Amygdala (tissue), 56 donors: ENCODE data around the gene CDX1.
A peak's percentile ranks its signal among the peaks of the same experiment; 100 is the strongest.

Experiments
- DNase-seq, 56 donors: peaks; one replicate each; lab custom pipeline; 2025; lab: John Stamatoyannopoulos, UW

Gene CDX1

DNA sequence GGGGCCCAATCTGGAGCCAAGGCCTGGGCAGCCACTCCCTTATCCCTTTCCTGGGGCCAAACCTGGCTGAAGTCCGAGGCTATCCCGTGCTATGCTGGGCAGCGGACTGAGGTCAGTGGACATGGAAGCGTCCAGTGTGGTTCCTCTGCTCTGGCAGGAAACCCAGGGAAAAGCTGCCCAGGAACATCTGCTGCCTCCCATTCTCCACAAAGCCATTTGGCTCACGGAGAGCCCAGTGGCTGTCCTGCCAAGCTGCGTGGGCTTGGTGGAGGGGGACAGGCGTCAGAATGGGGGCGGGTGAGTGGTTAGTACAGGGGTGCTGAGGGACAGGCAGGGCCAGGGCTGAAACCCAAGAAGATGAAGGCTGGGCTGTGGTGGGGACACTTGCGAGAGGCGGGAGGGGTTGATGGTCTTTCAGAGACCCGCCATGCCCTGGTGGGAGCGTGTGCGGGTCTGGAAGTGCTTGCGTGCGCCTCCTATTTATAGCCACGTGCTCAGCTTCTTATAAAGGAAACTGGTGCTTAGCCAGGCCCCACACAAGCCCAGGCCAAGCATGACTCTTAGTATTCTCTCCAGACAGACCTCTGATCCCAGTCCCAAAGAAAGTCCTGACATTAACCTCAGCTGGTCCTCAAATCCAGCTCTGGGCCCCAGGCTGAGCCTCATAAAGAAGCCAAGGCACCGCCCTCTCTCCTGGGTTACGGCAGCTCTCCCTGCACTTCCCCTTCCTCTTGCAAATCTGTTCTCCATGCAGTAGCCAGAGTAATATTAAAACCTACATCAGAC is 13.9 kb downstream of the CDX1 start:
- DNase-seq: peak in 53 of 56 donors; percentile 8 to 90 (median 65)

DNA sequence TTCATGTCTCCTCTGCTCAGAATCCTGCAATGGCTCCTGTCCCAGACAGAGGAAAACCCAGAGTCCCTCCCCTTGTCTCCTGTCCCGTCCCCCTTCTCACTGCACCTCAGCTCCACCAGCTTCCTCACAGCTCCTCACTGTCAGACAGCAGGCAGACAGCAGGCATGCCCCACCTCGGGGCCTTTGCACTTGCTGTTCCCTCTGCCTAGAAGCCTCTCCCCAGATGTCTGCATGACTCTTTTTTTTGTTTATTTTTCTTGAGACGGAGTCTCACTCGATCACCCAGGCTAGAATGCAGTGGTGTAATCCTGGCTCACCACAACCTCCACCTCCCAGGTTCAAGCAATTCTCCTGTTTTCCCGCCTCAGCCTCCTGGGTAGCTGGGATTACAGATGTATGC is 14.4 kb downstream of the CDX1 start:
- no peak for DNase-seq

DNA sequence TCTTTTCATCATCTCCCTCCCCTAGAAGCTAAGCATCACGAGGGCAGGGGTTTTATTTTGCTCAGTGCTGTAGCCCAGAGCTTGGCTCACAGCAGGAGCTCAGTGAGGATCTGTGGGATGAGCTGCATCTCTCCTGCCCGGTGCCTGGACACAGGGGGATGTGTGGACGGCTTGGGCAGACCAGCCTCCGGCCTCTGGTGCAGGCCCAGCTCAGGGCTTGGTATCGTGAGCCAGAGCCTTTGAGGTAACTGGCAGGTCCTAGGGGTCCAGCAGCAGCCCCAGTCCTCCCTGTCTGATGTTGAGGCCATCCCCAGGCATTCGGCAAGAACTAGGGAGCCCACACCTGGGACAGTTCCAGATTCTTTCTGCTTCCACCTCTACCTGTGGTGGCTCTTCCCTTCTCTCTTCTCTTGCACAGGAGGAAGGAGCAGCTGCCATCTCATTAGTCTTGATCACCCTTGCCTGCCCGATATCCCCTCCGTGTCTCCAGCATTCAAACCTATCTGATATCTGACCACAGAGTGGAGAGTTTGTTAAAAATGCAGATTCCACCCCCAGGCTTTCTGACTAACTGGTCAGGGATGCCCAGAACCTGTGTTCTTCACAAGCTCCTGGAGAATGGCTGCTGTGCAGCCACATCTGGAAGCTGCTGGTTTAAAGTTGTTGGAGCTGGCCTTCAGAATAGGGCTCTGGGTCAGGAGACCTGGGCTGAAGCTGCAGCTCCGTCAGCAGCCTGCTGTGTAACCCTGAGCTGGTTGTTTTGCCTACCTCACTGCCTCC is 15.4 kb downstream of the CDX1 start:
- no peak for DNase-seq

DNA sequence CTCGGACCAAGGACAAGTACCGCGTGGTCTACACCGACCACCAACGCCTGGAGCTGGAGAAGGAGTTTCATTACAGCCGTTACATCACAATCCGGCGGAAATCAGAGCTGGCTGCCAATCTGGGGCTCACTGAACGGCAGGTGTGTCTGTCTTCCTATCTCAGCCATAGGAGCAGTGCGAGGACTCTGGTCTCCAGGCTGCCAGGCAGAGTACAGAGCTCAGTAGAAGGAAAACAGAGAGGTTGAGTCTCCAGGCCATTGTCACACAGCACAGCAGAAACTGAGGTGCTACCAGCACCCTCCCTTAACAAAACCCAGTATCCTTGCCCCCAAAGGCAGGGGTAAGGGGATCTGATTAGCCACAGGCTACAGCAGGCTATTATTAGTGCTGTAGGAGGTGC is 16.2 kb downstream of the CDX1 start:
- no peak for DNase-seq

DNA sequence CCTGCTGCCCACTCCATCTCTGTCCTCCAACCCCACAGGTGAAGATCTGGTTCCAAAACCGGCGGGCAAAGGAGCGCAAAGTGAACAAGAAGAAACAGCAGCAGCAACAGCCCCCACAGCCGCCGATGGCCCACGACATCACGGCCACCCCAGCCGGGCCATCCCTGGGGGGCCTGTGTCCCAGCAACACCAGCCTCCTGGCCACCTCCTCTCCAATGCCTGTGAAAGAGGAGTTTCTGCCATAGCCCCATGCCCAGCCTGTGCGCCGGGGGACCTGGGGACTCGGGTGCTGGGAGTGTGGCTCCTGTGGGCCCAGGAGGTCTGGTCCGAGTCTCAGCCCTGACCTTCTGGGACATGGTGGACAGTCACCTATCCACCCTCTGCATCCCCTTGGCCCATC is 16.9 kb downstream of the CDX1 start:
- no peak for DNase-seq

DNA sequence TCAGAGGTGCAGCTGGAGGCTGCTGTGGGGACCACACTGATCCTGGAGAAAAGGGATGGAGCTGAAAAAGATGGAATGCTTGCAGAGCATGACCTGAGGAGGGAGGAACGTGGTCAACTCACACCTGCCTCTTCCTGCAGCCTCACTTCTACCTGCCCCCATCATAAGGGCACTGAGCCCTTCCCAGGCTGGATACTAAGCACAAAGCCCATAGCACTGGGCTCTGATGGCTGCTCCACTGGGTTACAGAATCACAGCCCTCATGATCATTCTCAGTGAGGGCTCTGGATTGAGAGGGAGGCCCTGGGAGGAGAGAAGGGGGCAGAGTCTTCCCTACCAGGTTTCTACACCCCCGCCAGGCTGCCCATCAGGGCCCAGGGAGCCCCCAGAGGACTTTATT is 17.4 kb downstream of the CDX1 start:
- DNase-seq: no peak

DNA sequence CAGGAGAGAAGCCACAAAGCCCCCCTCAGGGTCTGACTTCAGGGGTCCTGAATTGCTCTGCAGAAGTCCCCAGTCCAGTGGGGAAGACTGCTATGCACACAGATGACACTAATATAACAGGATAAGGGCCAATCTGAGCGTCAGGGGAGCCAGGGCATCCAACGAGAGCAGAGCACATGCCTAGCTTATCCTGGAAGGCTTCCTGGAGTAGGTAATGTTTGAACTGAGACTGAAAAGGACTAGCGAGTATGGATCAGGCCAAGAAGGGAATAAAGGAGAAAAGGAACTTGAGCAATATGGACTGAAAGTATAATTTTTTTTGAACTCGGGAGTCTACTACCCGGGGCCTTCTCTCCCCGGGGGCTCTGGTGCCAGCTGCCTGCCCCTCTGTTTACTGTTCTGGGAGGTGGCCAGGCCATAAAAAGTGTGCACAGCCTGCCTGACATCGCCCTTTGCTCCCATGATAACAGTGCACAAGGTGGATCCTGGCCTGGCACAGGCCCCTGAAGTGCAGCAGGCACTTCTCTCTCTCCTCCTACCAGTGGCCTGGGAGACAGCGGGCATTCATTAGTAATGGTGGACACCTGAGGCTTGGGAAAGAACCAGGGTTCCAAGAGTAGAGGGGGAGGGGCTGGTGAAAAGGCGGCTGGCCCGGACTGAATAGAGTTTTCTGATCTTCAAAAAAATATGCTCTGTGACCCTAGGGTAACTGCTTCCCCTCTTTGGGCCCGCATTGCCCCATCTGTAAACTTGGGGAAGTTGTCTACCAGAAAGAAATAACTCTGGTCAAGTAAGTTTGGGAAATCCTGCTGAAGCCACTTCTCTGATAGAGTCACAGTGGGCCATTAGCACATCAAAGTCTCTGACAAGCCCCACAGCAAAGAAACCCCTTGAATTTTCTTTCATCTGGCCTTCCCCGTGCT is 18.7 kb downstream of the CDX1 start:
- DNase-seq: no peak

DNA sequence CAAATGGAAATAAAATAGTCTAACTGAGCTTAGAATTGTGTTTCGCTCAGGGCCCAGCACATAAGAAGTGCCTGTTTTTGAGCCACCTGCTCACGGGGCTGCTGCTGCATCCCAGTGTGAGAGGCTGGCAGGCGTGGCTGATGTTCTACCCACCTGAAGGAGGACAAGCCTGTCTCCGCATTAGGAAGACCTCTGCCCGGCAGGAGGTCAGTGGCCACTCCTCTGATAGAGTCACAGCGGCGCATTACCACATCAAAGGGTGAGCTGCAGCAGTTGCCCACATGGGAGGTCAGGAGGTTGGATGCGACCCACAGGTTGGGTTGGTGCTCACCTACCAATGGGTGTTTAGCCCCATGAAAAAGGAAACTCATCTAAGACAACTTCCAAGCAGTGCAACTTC is 19.6 kb downstream of the CDX1 start:
- DNase-seq: no peak

DNA sequence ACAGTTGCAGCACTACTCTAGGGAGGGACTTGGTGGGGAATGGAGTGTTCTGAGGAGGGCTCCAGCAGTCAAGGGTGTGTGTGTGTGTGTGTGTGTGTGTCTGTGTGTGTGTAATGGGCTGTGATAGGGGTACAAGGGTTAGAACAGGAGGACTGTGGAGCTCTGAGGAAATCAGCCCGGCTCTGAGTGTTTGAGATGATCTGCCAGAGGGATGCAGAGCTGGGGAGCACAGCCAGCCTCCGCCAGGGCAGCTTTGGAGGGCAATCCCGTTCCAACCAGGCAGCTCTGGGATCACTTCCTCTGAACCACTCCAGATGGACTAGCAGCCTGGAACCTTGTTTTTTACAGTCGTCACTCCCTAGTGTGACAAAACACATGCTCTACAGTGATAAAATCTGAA is 20.3 kb downstream of the CDX1 start:
- DNase-seq: no peak

DNA sequence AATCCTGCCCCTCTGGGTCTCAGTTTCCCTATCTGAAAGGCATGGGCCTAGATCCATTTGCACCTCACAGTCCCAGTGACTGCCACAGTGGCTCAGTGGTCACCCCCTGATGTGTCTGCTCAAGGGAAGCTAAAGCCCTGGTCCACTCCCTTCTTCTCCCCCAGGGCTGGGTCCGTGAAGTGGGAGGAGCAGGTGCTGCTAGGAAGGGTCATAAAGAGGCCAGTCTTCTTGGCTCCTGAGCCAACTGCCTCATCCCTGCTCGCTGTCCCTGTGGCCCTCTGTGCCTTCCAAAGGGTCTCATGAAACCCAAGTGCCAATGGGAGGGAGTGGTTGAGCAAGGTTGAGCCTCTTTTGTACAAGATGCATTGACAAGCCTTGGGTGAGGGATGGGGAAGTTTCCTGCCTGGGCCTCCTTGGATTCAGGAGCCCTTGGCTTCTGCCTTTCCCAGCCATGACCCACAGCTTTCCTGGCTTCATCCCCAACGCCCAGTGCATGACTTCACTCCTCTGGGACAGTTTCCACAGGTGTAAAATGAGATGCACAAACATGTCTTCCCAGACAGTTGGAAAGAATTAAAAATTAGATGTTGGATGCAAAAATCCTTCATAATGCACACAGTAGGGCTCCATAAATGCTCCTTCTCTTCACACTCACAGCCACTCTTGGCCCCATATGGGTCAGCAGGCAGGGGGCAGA is 21.7 kb downstream of the CDX1 start:
- DNase-seq: no peak

DNA sequence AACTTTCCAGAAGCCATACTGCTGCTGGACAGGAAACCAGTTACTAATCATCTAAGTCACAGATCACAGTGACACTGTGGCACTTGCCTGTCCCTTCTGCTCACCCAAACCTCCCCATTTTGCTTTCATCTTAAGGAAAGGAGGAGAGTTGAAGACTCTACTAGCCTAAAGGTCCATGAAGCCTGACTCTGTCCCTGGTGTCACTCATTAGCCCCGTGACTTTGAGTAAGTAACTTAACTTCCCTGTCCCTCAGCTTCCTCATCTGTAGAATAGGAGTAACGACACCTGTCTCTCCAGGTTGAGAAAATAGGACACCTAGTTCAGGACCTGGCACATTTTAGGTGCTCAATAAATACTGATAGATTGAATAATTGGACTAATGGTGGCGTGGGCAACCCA is 22.7 kb downstream of the CDX1 start:
- no peak for DNase-seq

DNA sequence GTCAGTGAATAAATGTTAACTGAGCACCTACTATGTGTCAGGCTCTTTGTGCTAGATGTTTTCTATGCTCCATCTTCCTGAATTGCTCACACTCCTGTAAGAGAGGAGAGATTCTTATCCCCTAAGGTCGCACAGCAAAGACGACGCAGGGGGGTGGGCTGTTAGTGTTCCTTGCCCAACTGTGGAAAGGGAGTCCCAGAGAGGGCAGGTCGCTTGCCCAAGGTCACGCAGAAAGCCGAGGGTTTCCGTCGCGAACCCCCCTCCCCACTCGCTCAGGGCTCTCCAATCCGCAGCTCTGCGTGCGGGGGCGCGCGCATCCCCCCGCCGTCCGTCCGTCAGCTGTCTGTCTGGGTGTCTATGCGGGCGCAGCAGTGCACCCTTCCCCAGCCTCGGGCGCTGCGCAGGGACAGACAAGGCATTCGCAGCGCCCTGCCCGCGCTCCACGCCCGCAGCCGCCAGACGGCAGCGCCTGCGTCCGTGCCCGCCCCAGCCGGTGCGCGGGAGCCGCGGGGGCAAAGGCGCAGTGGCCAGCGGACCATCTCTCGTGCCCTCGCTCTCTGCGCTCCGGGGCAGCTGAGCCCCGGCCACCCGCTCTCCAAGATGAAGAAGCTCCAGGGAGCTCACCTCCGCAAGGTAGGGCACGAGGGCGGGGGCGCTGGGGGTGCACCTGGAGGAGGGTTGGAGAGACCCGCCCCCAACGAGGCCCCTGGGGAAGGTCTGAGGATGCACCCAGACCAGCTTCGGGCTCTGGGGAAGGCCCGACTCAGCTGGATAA is 23.3 kb downstream of the CDX1 start, which contains the start of gene SLC6A7:
Gene SLC6A7, plus strand, starts transcription at position 335 of the 775 bp plus-strand sequence. Its CDS starts 266 bp downstream, at position 601.
- no peak for DNase-seq

DNA sequence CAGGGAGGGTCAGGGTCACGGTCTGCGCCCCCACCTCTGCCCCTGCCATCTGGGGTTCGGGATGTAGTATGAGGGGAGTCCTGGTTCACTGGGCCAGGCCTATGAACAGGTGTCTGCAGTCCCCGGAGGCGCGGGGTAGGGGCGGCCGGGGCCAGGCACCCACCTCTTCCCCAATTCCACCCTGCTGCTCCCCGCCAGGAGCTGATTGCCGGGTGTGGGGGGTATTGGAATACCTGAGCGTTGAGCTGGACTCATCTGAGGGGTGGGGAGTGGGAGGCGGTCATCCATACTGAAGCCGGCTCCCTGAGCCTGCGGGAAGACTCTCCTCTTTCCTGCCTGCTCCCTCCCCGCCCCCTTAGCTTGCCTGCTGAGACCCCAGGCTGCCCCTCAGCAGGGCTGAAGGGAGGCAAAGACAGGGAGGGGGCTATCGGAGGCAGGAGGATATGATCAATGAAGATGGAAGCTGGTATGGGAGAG is 24.0 kb downstream of the CDX1 start:
- no peak for DNase-seq

DNA sequence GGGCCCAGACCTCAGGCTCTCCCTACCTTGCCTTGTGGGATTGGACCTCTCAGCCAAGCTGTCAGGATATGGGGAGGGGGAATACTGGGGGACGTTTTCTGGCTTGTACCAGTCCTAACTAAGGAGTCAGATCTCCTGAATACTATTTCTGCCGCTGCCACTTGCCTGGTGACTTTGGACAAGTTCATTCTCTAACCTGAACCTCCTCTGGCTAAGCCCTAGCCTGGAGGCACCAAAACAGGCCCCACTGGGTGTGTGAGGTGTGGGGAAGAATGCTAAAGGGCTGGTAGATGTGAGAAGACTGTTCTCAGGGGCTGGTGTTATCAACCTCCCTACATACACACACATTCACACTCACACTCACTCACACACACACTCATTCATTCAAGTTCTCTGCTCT is 24.4 kb downstream of the CDX1 start:
- DNase-seq: no peak

DNA sequence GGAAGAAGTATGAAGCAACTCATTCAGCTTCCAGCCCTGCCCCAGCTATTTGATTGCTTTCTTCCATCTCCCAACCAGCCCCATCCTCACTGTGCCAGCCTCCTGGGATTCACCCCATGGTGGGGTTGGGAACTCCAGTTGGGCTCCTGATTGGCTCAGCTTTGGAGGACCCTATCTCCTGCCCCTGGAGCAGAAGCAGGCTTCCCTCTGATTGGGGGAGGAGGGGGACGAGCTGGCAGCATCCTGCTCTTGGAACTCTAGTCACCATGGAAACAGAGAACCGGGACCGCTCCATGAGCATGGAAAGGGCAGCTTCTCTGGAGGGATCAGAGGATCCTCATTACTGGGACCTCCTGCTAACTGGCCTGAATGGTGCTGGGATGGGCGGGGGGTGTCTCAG is 25.9 kb downstream of the CDX1 start:
- peak in 11 of 56 donors; percentile 12 to 41 (median 20) for DNase-seq

DNA sequence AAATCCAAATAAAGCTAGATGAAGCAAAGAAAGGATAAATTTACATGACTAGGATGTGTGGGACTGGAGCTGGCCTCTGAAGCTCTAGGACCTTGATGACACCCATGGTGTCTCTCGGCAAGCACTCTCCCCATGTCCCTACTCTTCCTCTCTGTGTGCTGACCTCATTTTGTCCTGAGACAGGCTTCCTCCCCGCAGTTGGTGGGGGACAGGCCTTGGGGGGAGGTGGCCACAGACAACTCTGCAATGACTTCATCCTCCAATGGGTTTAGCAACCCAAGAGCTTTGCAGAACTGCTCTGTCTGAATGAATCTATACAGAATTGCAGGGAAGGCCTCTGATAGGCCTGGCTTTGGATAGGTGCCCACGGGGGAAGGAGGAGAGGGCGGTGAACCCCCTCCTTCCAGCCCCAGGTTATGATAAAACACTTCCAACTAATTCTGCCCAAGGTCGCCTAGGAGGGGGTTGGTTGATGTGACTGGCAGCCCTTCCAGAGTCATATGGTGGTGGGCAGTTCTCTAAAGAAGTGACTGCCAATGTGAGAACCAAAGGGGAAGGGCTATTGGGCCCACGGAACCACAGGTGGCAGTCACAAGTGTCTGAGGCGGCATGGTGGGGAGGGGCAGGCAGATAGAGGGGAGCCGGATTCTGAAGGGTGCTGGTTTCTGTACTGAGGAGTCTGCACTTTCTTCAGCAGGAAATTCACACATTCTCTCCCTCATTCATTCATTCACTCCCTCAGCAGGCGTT is 29.3 kb downstream of the CDX1 start:
- DNase-seq: no peak

DNA sequence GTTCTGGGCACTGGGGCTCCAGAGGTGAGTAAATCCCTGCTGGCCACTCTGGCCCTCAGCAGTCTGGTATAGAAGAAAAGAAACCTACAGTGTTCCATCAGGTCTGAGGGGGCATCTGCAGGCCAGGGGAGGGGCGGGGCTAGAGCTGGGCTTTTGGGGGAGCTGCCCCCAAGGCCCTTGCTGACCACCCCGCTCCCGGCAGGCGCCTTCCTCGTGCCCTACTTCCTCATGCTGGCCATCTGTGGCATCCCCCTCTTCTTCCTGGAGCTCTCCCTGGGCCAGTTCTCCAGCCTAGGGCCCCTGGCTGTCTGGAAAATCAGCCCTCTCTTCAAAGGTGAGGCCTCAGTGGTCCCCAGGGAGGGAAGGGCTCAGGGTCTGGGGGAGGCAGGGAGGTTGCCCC is 29.9 kb downstream of the CDX1 start:
- DNase-seq: peak in 2 of 56 donors; percentile 27 to 53

DNA sequence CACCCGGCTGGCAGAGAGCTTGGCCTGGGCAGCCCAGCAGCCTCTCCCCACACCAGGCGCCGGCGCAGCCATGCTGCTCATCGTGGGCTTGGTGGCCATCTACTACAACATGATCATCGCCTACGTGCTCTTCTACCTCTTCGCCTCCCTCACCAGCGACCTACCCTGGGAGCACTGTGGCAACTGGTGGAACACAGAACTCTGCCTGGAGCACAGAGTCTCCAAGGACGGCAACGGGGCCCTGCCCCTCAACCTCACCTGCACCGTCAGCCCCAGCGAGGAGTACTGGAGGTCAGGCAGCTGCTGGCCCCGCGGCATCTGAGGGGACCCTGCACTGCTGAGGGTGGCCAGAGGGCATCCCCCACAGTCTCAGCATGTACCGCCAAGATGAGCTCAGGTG is 30.4 kb downstream of the CDX1 start:
- no peak for DNase-seq

DNA sequence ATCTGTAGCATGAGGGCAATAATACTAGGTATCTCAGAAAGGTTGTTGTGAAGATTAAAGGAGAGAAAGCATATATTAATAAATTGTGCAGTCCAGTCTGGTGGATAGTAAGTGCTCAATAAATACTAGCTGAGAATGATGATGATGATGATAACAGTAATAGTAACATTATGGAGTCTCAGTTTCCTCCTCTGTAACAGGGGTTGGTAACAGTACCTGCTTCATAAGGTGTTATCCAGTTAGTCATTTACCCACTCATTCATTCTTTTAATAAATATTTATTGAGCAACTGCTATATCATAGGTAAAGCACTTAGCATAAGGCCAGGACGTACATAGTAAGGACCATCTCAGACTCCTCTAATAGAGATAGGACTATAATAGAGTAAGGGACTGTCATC is 30.9 kb downstream of the CDX1 start:
- DNase-seq: no peak
